Sigmoid colon (tissue), 7 donors: ENCODE results near the gene DTD1. TPM values are rescaled to one million over a fixed set of nuclear protein-coding genes. Genes with fewer than 3 reads are reported as not detected.

Experiments used
- DNase-seq: peaks from one replicate; pipeline ENCODE4 v3.0.0-alpha.2; 2019
- H3K27ac ChIP-seq, 4 donors: fragments of 200-600 bp; sonication (generic); one replicate each; pipeline ENCODE4 v1.5.1; 2016 to 2019; ENCODE audit warnings: mild to moderate bottlenecking in 1 of 4
- H3K27me3 ChIP-seq, 3 donors: fragments of 200-600 bp; sonication (generic); one replicate each; pipeline ENCODE4 v1.5.1; 2019; ENCODE audit warnings: mild to moderate bottlenecking in 1 of 3
- H3K36me3 ChIP-seq, 4 donors: fragments of 200-600 bp; sonication (generic); one replicate each; pipeline ENCODE4 v1.5.1; 2016 to 2019
- H3K4me1 ChIP-seq, 4 donors: fragments of 200-600 bp; sonication (generic); one replicate each; pipeline ENCODE4 v1.5.1; 2017 to 2019
- H3K4me3 ChIP-seq, 4 donors: fragments of 200-600 bp; sonication (generic); one replicate each; pipeline ENCODE4 v1.5.1; 2017 to 2019; ENCODE audit warnings: mild to moderate bottlenecking in 2 of 4, moderate library complexity in 1 of 4
- H3K9me3 ChIP-seq, 4 donors: fragments of 200-600 bp in 3 of 4; sonication (generic) in 3 of 4; one replicate each; pipeline versions ENCODE4 v1.5.1 to v1.6.1; 2013 to 2019
- CTCF ChIP-seq, 4 experiments: fragments of 450-650 bp in 3 of 4; fragments of 200-600 bp in 1 of 4; IDR thresholded peaks; one replicate each; pipeline ENCODE4 v1.5.1; 2016 to 2019; ENCODE audit warnings: antibody characterized with exemption in 4 of 4, mild to moderate bottlenecking in 3 of 4, moderate library complexity in 2 of 4
- EP300 ChIP-seq, 4 donors: sonication (generic); formaldehyde crosslinking; IDR thresholded peaks; one replicate each; pipeline ENCODE4 v1.6.1; 2017; ENCODE audit warnings: antibody characterized with exemption in 4 of 4
- POLR2A ChIP-seq, 2 donors: fragments of 450-650 bp; IDR thresholded peaks; one replicate each; pipeline ENCODE4 v1.6.1; 2016; ENCODE audit warnings: antibody characterized with exemption in 2 of 2, mild to moderate bottlenecking in 2 of 2, moderate library complexity in 2 of 2
- POLR2AphosphoS5 ChIP-seq, 4 donors: sonication (generic); formaldehyde crosslinking; IDR thresholded peaks; one replicate each; pipeline ENCODE4 v1.6.1; 2017; ENCODE audit warnings: antibody characterized with exemption in 4 of 4
- WGBS, 2 donors: extraction: QIAGEN DNeasy Blood & Tissue Kit; methylation state at CpG; one replicate each; pipeline ENCODE4 v1.1.7; 2013; 5-methylcytosine and 5-hydroxymethylcytosine counted together
- intact Hi-C: fragments of 100-400 bp; cut with DNase I; formaldehyde crosslinking; loops from one replicate; pipeline ENCODE4 v1.15.1; 2023
- polyA plus RNA-seq, 3 donors: library from polyadenylated mRNA; stranded (reverse); fragments of 200-250 nt; gene quantifications; one replicate each; pipeline ENCODE4 v1.2.3, GENCODE V29; 2013
- total RNA-seq, 4 donors: library from RNA; depleted of rRNA; stranded (reverse); fragments of >200 nt; gene quantifications; one replicate each; pipeline ENCODE4 v1.1.0, GENCODE V29; 2016
- donor health status: healthy with polysubstance abuse.
- donor health status: Bipolar disorder and iron deficiency.
- donor health status: healthy.

DTD1 gene
- total and polyA plus RNA-seq, 7 donors, result 11.6 to 22.9 (median 18.9) TPM

DNA sequence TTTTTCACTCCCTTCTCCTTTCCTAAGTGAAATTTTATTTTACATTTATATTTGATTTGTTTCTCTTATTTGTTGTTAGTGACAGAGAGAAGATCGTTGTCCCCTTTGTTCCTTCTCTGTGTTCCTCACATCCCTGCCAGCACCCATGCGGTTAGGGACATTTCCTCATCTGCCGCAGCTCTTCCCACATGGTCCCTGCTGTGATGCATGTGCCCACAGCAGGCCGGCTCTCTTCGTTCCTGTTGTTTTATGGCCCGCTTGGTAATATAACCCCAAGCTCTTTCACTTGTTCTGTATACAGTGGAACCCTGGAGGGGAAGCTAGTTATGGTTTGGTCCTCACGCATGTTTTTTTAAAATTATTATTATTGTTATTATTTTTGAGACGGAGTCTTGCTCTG is 23.6 kb downstream of the DTD1 start:
- intact Hi-C loops, result no loop called here
- Histone ChIP-seq H3K9me3 (no peaks in the 10 kb centered on the region), H3K36me3 (peaks cover 0 to 10% (median 0%) of the 10 kb centered on the region in 4 donors), H3K27me3 (no peaks in the 10 kb centered on the region), H3K4me1 (peaks cover 0 to 14% (median 9%) of the 10 kb centered on the region in 4 donors), H3K4me3 (no peak overlapping the region), H3K27ac (no peak overlapping the region)
- 89% methylated on average over 8 of the region's 8 CpGs for WGBS, 2 donors
- TF ChIP-seq EP300 (IDR thresholded peaks at IDR 0.05) (no peak), POLR2AphosphoS5 (IDR thresholded peaks at IDR 0.05) (no peak), CTCF (IDR thresholded peaks at IDR 0.05) (no peak)
- DNase-seq, result no peak

DNA sequence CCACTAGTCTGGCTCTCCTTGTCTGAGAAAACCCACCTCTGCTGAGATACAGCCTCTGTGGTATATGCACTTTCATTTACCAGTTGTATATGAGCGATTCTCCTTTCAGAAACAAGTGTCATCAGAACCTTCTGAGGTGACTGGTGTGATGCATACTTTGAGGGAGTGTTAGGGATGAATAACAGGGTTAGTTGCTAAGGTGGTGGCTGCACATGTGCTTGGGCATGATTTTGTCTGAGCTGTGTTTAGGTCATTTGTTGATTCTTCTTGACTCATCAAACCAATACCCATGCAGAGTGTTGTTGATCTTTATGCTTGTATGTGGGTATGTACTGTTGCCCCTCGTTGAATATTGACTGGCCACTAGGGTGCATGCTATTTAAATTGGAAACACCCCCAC is 25.7 kb downstream of the DTD1 start:
- WGBS, 2 donors, result 85 to 86% methylated on average over 2 of the region's 2 CpGs
- TF ChIP-seq EP300 (IDR thresholded peaks at IDR 0.05) (no peak), POLR2A (IDR thresholded peaks at IDR 0.05) (no peak), CTCF (IDR thresholded peaks at IDR 0.05) (no peak), POLR2AphosphoS5 (IDR thresholded peaks at IDR 0.05) (no peak)
- H3K27ac ChIP-seq, result no peak overlapping the region
- no peak overlapping the region for H3K4me3 ChIP-seq
- H3K4me1 ChIP-seq, result peaks cover 0 to 19% (median 12%) of the 10 kb centered on the region in 4 donors
- H3K27me3 ChIP-seq, result no peaks in the 10 kb centered on the region
- H3K9me3 ChIP-seq, result no peaks in the 10 kb centered on the region
- DNase-seq, result no peak
- peaks cover 0 to 10% (median 0%) of the 10 kb centered on the region in 4 donors for H3K36me3 ChIP-seq
- intact Hi-C loops, result no loop called here

- Histone ChIP-seq H3K9me3 (no peaks in the 10 kb centered on the region), H3K27ac (no peak overlapping the region), H3K36me3 (peaks cover 0 to 10% (median 0%) of the 10 kb centered on the region in 4 donors), H3K4me1 (peaks cover 0 to 19% (median 12%) of the 10 kb centered on the region in 4 donors), H3K4me3 (no peak overlapping the region), H3K27me3 (no peaks in the 10 kb centered on the region)
- no peak for TF ChIP-seq EP300 (IDR thresholded peaks at IDR 0.05)
- no peak for TF ChIP-seq POLR2AphosphoS5 (IDR thresholded peaks at IDR 0.05)
- TF ChIP-seq POLR2A (IDR thresholded peaks at IDR 0.05), result no peak
- no peak for TF ChIP-seq CTCF (IDR thresholded peaks at IDR 0.05)
- 95 to 96% methylated on average over 5 of the region's 5 CpGs for WGBS, 2 donors
- intact Hi-C loops, result loop anchor here (2.0 kb wide), 1 partner anchor 21 kb away; no protein-coding TSS in a partner anchor
- no peak for DNase-seq
These were observed 26.4 kb downstream of the DTD1 start for GRCh38 chr20:18614244-18614643.

- Histone ChIP-seq H3K4me1 (peaks cover 0 to 19% (median 12%) of the 10 kb centered on the region in 4 donors), H3K27me3 (no peaks in the 10 kb centered on the region), H3K27ac (peak overlapping the region in 1 of 4 donors; percentile 40), H3K4me3 (no peak overlapping the region), H3K36me3 (peaks cover 0 to 1% (median 0%) of the 10 kb centered on the region in 4 donors), H3K9me3 (no peaks in the 10 kb centered on the region)
- DNase-seq, result no peak
- intact Hi-C loops, result loop anchor here (2.0 kb wide), 1 partner anchor 22 kb away; no protein-coding TSS in a partner anchor
- 64 to 79% methylated on average over 5 of the region's 5 CpGs for WGBS, 2 donors
- no peak for TF ChIP-seq POLR2AphosphoS5 (IDR thresholded peaks at IDR 0.05)
- no peak for TF ChIP-seq POLR2A (IDR thresholded peaks at IDR 0.05)
- no peak for TF ChIP-seq CTCF (IDR thresholded peaks at IDR 0.05)
- TF ChIP-seq EP300 (IDR thresholded peaks at IDR 0.05), result no peak
These were observed 27.3 kb downstream of the DTD1 start for GRCh38 chr20:18615020-18615650.
